HCT116 (cell line): ENCODE measurements around the gene KTN1.

Experiments used
- CEBPB ChIP-seq: IDR thresholded peaks from 2 replicates; pipeline ENCODE4 v1.6.1; 2012; ENCODE audit warnings: low read depth
- EGR1 ChIP-seq: IDR thresholded peaks from 2 replicates; pipeline ENCODE4 v1.6.1; 2012; ENCODE audit warnings: low read depth
- EZH2 ChIP-seq: fragments of 200-600 bp; sonication (generic); IDR thresholded peaks from 2 replicates; pipeline ENCODE4 v1.6.1; 2017; ENCODE audit warnings: antibody characterized with exemption, mixed run types
- POLR2A ChIP-seq: IDR thresholded peaks from 2 replicates; pipeline ENCODE4 v1.7.0; 2011; ENCODE audit warnings: borderline replicate concordance; ENCODE audit not compliant: insufficient read depth, insufficient read length; ENCODE audit errors: extremely low read depth
- POLR2AphosphoS5 ChIP-seq: IDR thresholded peaks from 2 replicates; pipeline ENCODE4 v1.6.1; 2011; ENCODE audit warnings: mild to moderate bottlenecking, low read depth, low read length, moderate library complexity
- RAD21 ChIP-seq: IDR thresholded peaks from 2 replicates; pipeline ENCODE4 v1.6.1; 2012; ENCODE audit warnings: low read depth, mild to moderate bottlenecking
- SIN3A ChIP-seq: IDR thresholded peaks from 2 replicates; pipeline ENCODE4 v1.6.1; 2012; ENCODE audit warnings: low read depth
- SRF ChIP-seq: IDR thresholded peaks from 2 replicates; pipeline ENCODE4 v1.6.1; 2012; ENCODE audit warnings: low read depth
- TF ChIP-seq, protein P1 (sequence below), 3 experiments: fragments of 200-600 bp in 1 of 3; sonication (generic) in 1 of 3; IDR thresholded peaks in 2 of 3; conservative IDR thresholded peaks in 1 of 3; 2 replicates each; pipeline ENCODE4 v1.5.1; 2012 to 2017; ENCODE audit warnings: low read depth in 2 of 3, low read length in 2 of 3, antibody characterized with exemption in 1 of 3, borderline replicate concordance in 1 of 3, control low read depth in 1 of 3, mild to moderate bottlenecking in 1 of 3, mixed read lengths in 1 of 3, mixed run types in 1 of 3, moderate library complexity in 1 of 3; ENCODE audit not compliant: insufficient read depth in 1 of 3
- TF ChIP-seq, protein P2 (sequence below): IDR thresholded peaks from 2 replicates; pipeline ENCODE4 v1.6.1; 2012; ENCODE audit warnings: low read depth
- TF ChIP-seq, protein P3 (sequence below): IDR thresholded peaks from 2 replicates; pipeline ENCODE4 v1.6.1; 2012

DNA sequence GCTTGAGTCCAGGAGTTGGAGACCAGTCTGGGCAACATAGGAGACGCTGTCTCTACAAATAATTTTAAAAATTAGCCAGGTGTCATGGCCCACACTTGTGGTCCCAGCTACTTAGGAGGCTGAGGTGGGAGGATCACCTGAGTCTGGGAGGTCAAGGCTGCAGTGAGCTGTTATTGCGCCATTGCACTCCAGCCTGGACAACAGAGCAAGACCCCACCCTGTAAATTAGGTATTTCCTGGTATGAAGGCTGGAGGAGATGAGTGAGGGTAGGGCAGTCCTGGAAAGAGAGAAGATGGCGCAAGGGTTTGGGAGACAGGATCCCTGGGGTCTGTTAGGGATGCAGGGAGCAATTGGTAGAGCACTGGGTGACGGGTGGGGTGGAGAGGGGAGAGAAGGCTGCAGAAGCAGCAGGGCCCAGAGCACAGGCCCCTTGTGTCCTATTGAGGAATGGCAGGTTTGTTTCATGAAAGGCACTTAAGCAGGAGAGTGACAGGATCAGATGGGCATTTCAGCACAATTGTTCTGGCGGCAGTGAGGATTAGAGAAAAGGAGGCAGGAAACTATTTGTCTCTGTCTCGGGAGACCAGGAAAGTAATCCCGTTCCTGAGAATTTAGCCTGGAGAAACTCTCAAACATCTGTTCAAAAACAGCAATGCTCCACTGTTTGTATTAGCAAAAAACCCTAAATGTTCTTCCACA lies 47.2 kb upstream of the KTN1 start:
- TF ChIP-seq, protein P1, sequence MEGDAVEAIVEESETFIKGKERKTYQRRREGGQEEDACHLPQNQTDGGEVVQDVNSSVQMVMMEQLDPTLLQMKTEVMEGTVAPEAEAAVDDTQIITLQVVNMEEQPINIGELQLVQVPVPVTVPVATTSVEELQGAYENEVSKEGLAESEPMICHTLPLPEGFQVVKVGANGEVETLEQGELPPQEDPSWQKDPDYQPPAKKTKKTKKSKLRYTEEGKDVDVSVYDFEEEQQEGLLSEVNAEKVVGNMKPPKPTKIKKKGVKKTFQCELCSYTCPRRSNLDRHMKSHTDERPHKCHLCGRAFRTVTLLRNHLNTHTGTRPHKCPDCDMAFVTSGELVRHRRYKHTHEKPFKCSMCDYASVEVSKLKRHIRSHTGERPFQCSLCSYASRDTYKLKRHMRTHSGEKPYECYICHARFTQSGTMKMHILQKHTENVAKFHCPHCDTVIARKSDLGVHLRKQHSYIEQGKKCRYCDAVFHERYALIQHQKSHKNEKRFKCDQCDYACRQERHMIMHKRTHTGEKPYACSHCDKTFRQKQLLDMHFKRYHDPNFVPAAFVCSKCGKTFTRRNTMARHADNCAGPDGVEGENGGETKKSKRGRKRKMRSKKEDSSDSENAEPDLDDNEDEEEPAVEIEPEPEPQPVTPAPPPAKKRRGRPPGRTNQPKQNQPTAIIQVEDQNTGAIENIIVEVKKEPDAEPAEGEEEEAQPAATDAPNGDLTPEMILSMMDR (IDR thresholded peaks at IDR 0.05 in 2 of 3, conservative IDR thresholded peaks at IDR 0.05 in 1 of 3; ENCODE audit: borderline replicate concordance in 1 of 3, insufficient read depth in 1 of 3, low read depth in 2 of 3, low read length in 2 of 3), result peak in 2 of 3 experiments; percentile 32 to 38; a peak in 3 of 6 replicates
- TF ChIP-seq, protein P2, sequence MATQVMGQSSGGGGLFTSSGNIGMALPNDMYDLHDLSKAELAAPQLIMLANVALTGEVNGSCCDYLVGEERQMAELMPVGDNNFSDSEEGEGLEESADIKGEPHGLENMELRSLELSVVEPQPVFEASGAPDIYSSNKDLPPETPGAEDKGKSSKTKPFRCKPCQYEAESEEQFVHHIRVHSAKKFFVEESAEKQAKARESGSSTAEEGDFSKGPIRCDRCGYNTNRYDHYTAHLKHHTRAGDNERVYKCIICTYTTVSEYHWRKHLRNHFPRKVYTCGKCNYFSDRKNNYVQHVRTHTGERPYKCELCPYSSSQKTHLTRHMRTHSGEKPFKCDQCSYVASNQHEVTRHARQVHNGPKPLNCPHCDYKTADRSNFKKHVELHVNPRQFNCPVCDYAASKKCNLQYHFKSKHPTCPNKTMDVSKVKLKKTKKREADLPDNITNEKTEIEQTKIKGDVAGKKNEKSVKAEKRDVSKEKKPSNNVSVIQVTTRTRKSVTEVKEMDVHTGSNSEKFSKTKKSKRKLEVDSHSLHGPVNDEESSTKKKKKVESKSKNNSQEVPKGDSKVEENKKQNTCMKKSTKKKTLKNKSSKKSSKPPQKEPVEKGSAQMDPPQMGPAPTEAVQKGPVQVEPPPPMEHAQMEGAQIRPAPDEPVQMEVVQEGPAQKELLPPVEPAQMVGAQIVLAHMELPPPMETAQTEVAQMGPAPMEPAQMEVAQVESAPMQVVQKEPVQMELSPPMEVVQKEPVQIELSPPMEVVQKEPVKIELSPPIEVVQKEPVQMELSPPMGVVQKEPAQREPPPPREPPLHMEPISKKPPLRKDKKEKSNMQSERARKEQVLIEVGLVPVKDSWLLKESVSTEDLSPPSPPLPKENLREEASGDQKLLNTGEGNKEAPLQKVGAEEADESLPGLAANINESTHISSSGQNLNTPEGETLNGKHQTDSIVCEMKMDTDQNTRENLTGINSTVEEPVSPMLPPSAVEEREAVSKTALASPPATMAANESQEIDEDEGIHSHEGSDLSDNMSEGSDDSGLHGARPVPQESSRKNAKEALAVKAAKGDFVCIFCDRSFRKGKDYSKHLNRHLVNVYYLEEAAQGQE, result no peak
- TF ChIP-seq CEBPB (no peak), POLR2AphosphoS5 (no peak), RAD21 (no peak), EZH2 (no peak), POLR2A (no peak), SIN3A (no peak), EGR1 (no peak), SRF (no peak)
- TF ChIP-seq, protein P3, sequence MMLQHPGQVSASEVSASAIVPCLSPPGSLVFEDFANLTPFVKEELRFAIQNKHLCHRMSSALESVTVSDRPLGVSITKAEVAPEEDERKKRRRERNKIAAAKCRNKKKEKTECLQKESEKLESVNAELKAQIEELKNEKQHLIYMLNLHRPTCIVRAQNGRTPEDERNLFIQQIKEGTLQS, result no peak
